Nephron (organoid): ENCODE results near the gene NOS1.
"Not testable (repeated sequence)": the region's sequence is repeated elsewhere in the genome, so short reads cannot be mapped to it uniquely, and the experiment has no call there.

Experiments
- H3K27ac Mint-ChIP-seq, 3 experiments: 2 replicates each; pipeline ENCODE4 v1.8.0; 2020; ENCODE audit warnings: mixed read lengths in 3 of 3, mild to moderate bottlenecking in 2 of 3, moderate library complexity in 1 of 3
- H3K27me3 Mint-ChIP-seq: 2 replicates; pipeline ENCODE4 v1.8.0; 2021; ENCODE audit warnings: low read depth, mild to moderate bottlenecking, moderate library complexity, mixed read lengths
- H3K36me3 Mint-ChIP-seq: 2 replicates; pipeline ENCODE4 v1.8.0; 2020; ENCODE audit warnings: low read depth, mixed read lengths
- H3K4me1 Mint-ChIP-seq: 2 replicates; pipeline ENCODE4 v1.8.0; 2020; ENCODE audit warnings: mixed read lengths
- H3K4me3 Mint-ChIP-seq, 3 experiments: 2 replicates each; pipeline ENCODE4 v1.8.0; 2020; ENCODE audit warnings: mild to moderate bottlenecking in 3 of 3, mixed read lengths in 3 of 3, moderate library complexity in 2 of 3
- H3K9me3 Mint-ChIP-seq: 2 replicates; pipeline ENCODE4 v1.8.0; 2020; ENCODE audit warnings: mixed read lengths
- CTCF ChIP-seq, 3 experiments: fragments of 200-600 bp; sonication (generic); IDR thresholded peaks; one replicate each; pipeline ENCODE4 v1.5.0; 2021; ENCODE audit warnings: antibody characterized with exemption in 3 of 3; ENCODE audit not compliant: unreplicated experiment in 3 of 3

The NOS1 gene

GRCh38 chr12:117195027-117195426 lies 166.4 kb downstream of the NOS1 start:
- H3K4me1 Mint-ChIP-seq, H3K4me3 Mint-ChIP-seq, H3K36me3 Mint-ChIP-seq, H3K27ac Mint-ChIP-seq, H3K9me3 Mint-ChIP-seq: not testable (repeated sequence)
- H3K27me3 Mint-ChIP-seq: peaks cover 23% of the 10 kb centered on the region

- Mint-ChIP-seq H3K4me1 (peaks cover 5% of the 10 kb centered on the region), H3K27me3 (peaks cover 23% of the 10 kb centered on the region), H3K27ac (no peak overlapping the region), H3K4me3 (peak overlapping the region in 2 of 3 experiments; percentile 27 to 32), H3K9me3 (no peaks in the 10 kb centered on the region), H3K36me3 (no peaks in the 10 kb centered on the region)
- TF ChIP-seq CTCF (IDR thresholded peaks at IDR 0.05; ENCODE audit: unreplicated experiment in 3 of 3): no peak
These were observed 167.5 kb downstream of the NOS1 start for GRCh38 chr12:117193903-117194302.

DNA sequence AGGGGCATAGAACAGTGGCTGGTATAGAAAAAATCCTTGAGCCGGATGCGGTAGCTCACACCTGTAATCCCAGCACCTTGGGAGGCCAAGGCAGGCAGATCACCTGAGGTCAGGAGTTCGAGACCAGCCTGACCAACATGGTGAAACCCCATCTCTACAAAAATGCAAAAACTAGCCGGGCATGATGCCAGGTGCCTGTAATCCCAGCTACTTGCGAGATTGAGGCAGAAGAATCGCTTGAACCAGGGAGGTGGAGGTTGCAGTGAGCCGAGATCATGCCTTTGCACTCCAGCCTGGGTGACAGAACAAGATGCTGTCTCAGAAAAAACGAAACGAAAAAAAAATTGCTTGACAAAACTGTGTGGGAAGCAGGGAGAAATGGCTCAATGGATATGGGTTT lies 168.8 kb downstream of the NOS1 start:
- H3K36me3 Mint-ChIP-seq, H3K4me1 Mint-ChIP-seq: not testable (repeated sequence)

DNA sequence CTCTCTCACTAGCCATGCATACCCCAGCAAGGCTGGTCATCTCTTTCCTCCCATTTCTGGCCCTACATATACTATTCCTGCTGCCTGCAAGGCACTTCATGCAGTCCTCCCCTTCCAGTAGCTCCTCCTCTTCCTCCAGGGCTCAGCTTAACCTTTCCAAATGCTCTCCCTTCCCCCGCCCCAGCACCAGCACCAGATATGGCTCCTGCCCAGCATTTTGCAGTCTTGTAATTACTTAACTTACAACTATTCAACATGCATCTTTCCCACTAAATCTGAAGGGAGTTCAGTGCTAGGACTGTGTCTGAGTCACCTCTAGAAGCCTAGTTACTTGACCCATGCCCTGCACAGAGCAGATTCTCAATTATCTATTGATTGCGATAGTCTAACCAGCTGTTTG lies 169.4 kb downstream of the NOS1 start:
- no peak for TF ChIP-seq CTCF (IDR thresholded peaks at IDR 0.05; ENCODE audit: unreplicated experiment in 3 of 3)
- Mint-ChIP-seq H3K27me3 (peaks cover 17% of the 10 kb centered on the region), H3K9me3 (no peaks in the 10 kb centered on the region), H3K4me3 (peak overlapping the region; percentile 75 to 88 (median 76)), H3K36me3 (peaks cover 5% of the 10 kb centered on the region), H3K27ac (peak overlapping the region in 1 of 3 experiments; percentile 6), H3K4me1 (peaks cover 13% of the 10 kb centered on the region)

More for the DNA sequence above, 168.8 kb downstream of the NOS1 start:
- peaks cover 22% of the 10 kb centered on the region for H3K27me3 Mint-ChIP-seq
- H3K9me3 Mint-ChIP-seq, H3K27ac Mint-ChIP-seq, H3K4me3 Mint-ChIP-seq: not testable (repeated sequence)

GRCh38 chr12:117190210-117190781 lies 171.1 kb downstream of the NOS1 start, which contains the start of gene FBXO21:
FBXO21 (minus strand) TSS chr12:117190470; CDS start chr12:117190456, 14 bp downstream.
- Mint-ChIP-seq H3K27ac (peak within 1 kb of the TSS; percentile 65 to 85 (median 85)), H3K36me3 (peaks cover 18% of the 10 kb centered on the region), H3K4me3 (peak within 1 kb of the TSS; percentile 87 to 91 (median 88)), H3K27me3 (peaks cover 10% of the 10 kb centered on the region), H3K9me3 (no peaks in the 10 kb centered on the region), H3K4me1 (peaks cover 13% of the 10 kb centered on the region)
- no peak for TF ChIP-seq CTCF (IDR thresholded peaks at IDR 0.05; ENCODE audit: unreplicated experiment in 3 of 3)

DNA sequence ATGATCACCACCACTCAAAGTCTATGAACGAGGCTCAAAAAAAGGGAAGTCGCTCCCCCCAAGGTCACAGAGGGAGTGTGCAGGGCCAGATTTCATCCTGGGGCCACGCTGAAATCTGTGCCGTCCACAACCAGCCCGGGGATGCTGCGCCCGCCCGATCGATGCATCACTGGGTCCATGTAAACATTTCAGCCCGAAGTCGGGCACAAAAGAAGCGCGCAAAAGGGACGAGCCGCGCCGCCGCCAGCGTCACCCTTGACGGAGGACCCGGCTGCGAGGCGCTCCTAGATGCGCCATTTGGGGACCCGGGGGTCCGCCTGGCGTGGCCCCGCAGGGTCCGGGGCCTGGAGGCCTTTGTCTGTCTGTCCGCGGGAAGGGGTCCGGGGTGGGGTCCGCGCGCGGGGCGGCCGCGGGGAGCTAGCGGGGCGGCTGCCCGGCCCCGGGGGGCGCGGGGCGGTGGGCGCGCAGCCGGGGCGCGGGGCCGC lies 171.7 kb downstream of the NOS1 start:
- peak overlapping the region; percentile 87 to 91 (median 88) for H3K4me3 Mint-ChIP-seq
- peaks cover 13% of the 10 kb centered on the region for H3K4me1 Mint-ChIP-seq
- H3K36me3 Mint-ChIP-seq: peaks cover 23% of the 10 kb centered on the region
- no peak for TF ChIP-seq CTCF (IDR thresholded peaks at IDR 0.05; ENCODE audit: unreplicated experiment in 3 of 3)
- H3K9me3 Mint-ChIP-seq: no peaks in the 10 kb centered on the region
- peaks cover 10% of the 10 kb centered on the region for H3K27me3 Mint-ChIP-seq
- H3K27ac Mint-ChIP-seq: peak overlapping the region; percentile 65 to 85 (median 85)
